HCT116 (cell line): ENCODE data around the gene CDX1. TPM values are rescaled to one million over a fixed set of nuclear protein-coding genes. Genes with fewer than 3 reads are reported as not detected.

Experiments used
- ATAC-seq: fragments of 200-7000 bp; cut with Tn5 transposase; 2 replicates; pipeline ENCODE4 v1.9.1; 2020; ENCODE audit warnings: mild to moderate bottlenecking, moderate library complexity
- BruUV-seq: library from RNA; stranded (reverse); fragments of 400-500 nt; replicated peaks from 2 replicates; lab custom pipeline; 2021; lab: Mats Ljungman, UMichigan
- CTCF ChIA-PET: fragments of 300-600 bp; sonication (Branson Sonifier 250); formaldehyde crosslinking; loops from one replicate; lab custom pipeline; 2021; ENCODE audit warnings: antibody characterized with exemption; lab: Charles Lee
- POLR2A ChIA-PET: fragments of 300-600, 350-600 bp; sonication (Branson Sonifier 250); formaldehyde crosslinking; loops from one replicate; lab custom pipeline; 2021; ENCODE audit warnings: antibody characterized with exemption; lab: Charles Lee
- RAD21 ChIA-PET, 2 experiments: fragments of 300-600 bp; sonication (Branson Sonifier 250); formaldehyde crosslinking; loops; one replicate each; lab custom pipeline; 2023; ENCODE audit warnings: low total read pairs in 2 of 2; ENCODE audit not compliant: uncharacterized antibody in 2 of 2, unreplicated experiment in 2 of 2, low non-redundant PET in 1 of 2; lab: Charles Lee
- DNase-seq: peaks from one replicate; pipeline ENCODE4 v3.0.0-alpha.2; 2010; ENCODE audit warnings: low read depth, low spot score
- H2AFZ ChIP-seq: fragments of 200-600 bp; shearing (Covaris generic), sonication (generic); 2 replicates; pipeline ENCODE4 v1.6.1; 2017; ENCODE audit warnings: low read depth, mixed run types, mixed read lengths, antibody characterized with exemption, low read length; ENCODE audit not compliant: poor library complexity, severe bottlenecking
- H3K27ac ChIP-seq: 2 replicates; pipeline ENCODE4 v1.5.1; 2012; ENCODE audit warnings: low read depth, low read length
- H3K27me3 ChIP-seq: fragments of 200-600 bp; sonication (generic); 2 replicates; pipeline ENCODE4 v1.6.1; 2016; ENCODE audit warnings: mixed run types, low read length, mixed read lengths; ENCODE audit not compliant: insufficient read depth
- H3K36me3 ChIP-seq, 2 experiments: fragments of 200-500 bp in 1 of 2; fragments of 200-600 bp in 1 of 2; sonication (Bioruptor generic) in 1 of 2; sonication (generic) in 1 of 2; 2 replicates each; pipeline versions ENCODE4 v1.5.1 to v1.6.1; 2014 to 2016; ENCODE audit warnings: low read length in 2 of 2, inconsistent platforms in 1 of 2, mixed read lengths in 1 of 2, mixed run types in 1 of 2; ENCODE audit not compliant: insufficient read depth in 2 of 2, control insufficient read depth in 1 of 2
- H3K4me1 ChIP-seq, 2 experiments: fragments of 200-600 bp in 1 of 2; sonication (generic) in 1 of 2; 2 replicates each; pipeline versions ENCODE4 v1.5.1 to v1.6.1; 2012 to 2017; ENCODE audit warnings: low read length in 2 of 2, inconsistent platforms in 1 of 2, mild to moderate bottlenecking in 1 of 2, mixed read lengths in 1 of 2, mixed run types in 1 of 2, moderate library complexity in 1 of 2; ENCODE audit not compliant: insufficient read depth in 2 of 2, control insufficient read depth in 1 of 2
- H3K4me2 ChIP-seq: fragments of 200-600 bp; sonication (generic); 2 replicates; pipeline ENCODE4 v1.6.1; 2017; ENCODE audit warnings: mixed run types, low read length, mixed read lengths
- H3K4me3 ChIP-seq, 2 experiments: fragments of 200-600 bp in 1 of 2; sonication (generic) in 1 of 2; replicated peaks in 1 of 2; 2 replicates each; pipeline ENCODE4 v1.5.1; 2011 to 2016; ENCODE audit warnings: low read length in 2 of 2, control low read depth in 1 of 2, low read depth in 1 of 2, mild to moderate bottlenecking in 1 of 2, mixed read lengths in 1 of 2, mixed run types in 1 of 2
- H3K79me2 ChIP-seq: fragments of 200-600 bp; sonication (generic); 2 replicates; pipeline ENCODE4 v1.6.1; 2017; ENCODE audit warnings: mild to moderate bottlenecking, mixed run types, low read length, moderate library complexity, mixed read lengths; ENCODE audit not compliant: insufficient read depth
- H3K9ac ChIP-seq: fragments of 200-600 bp; sonication (generic); 2 replicates; pipeline ENCODE4 v1.6.1; 2016; ENCODE audit warnings: low read length, mixed read lengths
- H3K9me2 ChIP-seq: fragments of 200-600 bp; sonication (generic), shearing (Covaris generic); 2 replicates; pipeline ENCODE4 v1.6.1; 2017; ENCODE audit warnings: mixed run types, mild to moderate bottlenecking, moderate library complexity; ENCODE audit not compliant: insufficient read depth
- H3K9me3 ChIP-seq, 2 experiments: fragments of 200-500 bp in 1 of 2; fragments of 200-600 bp in 1 of 2; sonication (Bioruptor generic) in 1 of 2; sonication (generic) in 1 of 2; 2 replicates each; pipeline ENCODE4 v1.6.1; 2014 to 2017; ENCODE audit warnings: low read length in 2 of 2, mixed read lengths in 2 of 2, inconsistent platforms in 1 of 2, low read depth in 1 of 2, mild to moderate bottlenecking in 1 of 2, mixed run types in 1 of 2, moderate library complexity in 1 of 2; ENCODE audit not compliant: control insufficient read depth in 1 of 2, insufficient read depth in 1 of 2
- H4K20me1 ChIP-seq: fragments of 200-600 bp; sonication (generic), shearing (Covaris generic); 2 replicates; pipeline ENCODE4 v1.6.1; 2017; ENCODE audit warnings: mixed run types, mild to moderate bottlenecking, moderate library complexity; ENCODE audit not compliant: insufficient read depth
- CBX3 ChIP-seq: IDR thresholded peaks from 2 replicates; pipeline ENCODE4 v1.6.1; 2012; ENCODE audit warnings: low read depth
- ELF1 ChIP-seq: IDR thresholded peaks from 2 replicates; pipeline ENCODE4 v1.6.1; 2012; ENCODE audit warnings: low read depth, borderline replicate concordance
- EZH2 ChIP-seq: fragments of 200-600 bp; sonication (generic); IDR thresholded peaks from 2 replicates; pipeline ENCODE4 v1.6.1; 2017; ENCODE audit warnings: antibody characterized with exemption, mixed run types
- EZH2phosphoT487 ChIP-seq: fragments of 200-600 bp; IDR thresholded peaks from 2 replicates; pipeline ENCODE4 v1.6.1; 2018; ENCODE audit warnings: antibody characterized with exemption, borderline replicate concordance
- POLR2AphosphoS5 ChIP-seq: IDR thresholded peaks from 2 replicates; pipeline ENCODE4 v1.6.1; 2011; ENCODE audit warnings: mild to moderate bottlenecking, low read depth, low read length, moderate library complexity
- RAD21 ChIP-seq: IDR thresholded peaks from 2 replicates; pipeline ENCODE4 v1.6.1; 2012; ENCODE audit warnings: low read depth, mild to moderate bottlenecking
- REST ChIP-seq: IDR thresholded peaks from 2 replicates; pipeline ENCODE4 v1.6.1; 2012; ENCODE audit warnings: low read depth
- SIN3A ChIP-seq: IDR thresholded peaks from 2 replicates; pipeline ENCODE4 v1.6.1; 2012; ENCODE audit warnings: low read depth
- SRF ChIP-seq: IDR thresholded peaks from 2 replicates; pipeline ENCODE4 v1.6.1; 2012; ENCODE audit warnings: low read depth
- YY1 ChIP-seq: IDR thresholded peaks from 2 replicates; pipeline ENCODE4 v1.6.1; 2011; ENCODE audit warnings: low read length, low read depth, moderate library complexity, mild to moderate bottlenecking; ENCODE audit not compliant: insufficient replicate concordance; ENCODE audit errors: extremely low read depth
- ZBTB33 ChIP-seq: IDR thresholded peaks from 2 replicates; pipeline ENCODE4 v1.6.1; 2011; ENCODE audit warnings: mild to moderate bottlenecking, low read length, moderate library complexity; ENCODE audit not compliant: insufficient replicate concordance; ENCODE audit errors: extremely low read depth
- ZFX ChIP-seq: fragments of 450-650 bp; IDR thresholded peaks from 2 replicates; pipeline ENCODE4 v1.6.1; 2017
- ZNF274 ChIP-seq: fragments of 200-500 bp; sonication (Bioruptor generic); IDR thresholded peaks from 2 replicates; pipeline ENCODE4 v1.6.1; 2014; ENCODE audit warnings: mild to moderate bottlenecking, low read depth, low read length, inconsistent platforms
- intact Hi-C: fragments of 100-400 bp; cut with micrococcal nuclease; formaldehyde crosslinking; loops from 2 replicates; pipeline ENCODE4 v1.10.0; 2022
- total RNA-seq: library from RNA; stranded (reverse); gene quantifications from one replicate; pipeline ENCODE4 v1.2.1, GENCODE V29; 2021; ENCODE audit not compliant: unreplicated experiment
- TF ChIP-seq, protein P1 (sequence below), 3 experiments: fragments of 200-600 bp in 1 of 3; sonication (generic) in 1 of 3; IDR thresholded peaks in 2 of 3; conservative IDR thresholded peaks in 1 of 3; 2 replicates each; pipeline ENCODE4 v1.5.1; 2012 to 2017; ENCODE audit warnings: low read depth in 2 of 3, low read length in 2 of 3, antibody characterized with exemption in 1 of 3, borderline replicate concordance in 1 of 3, control low read depth in 1 of 3, mild to moderate bottlenecking in 1 of 3, mixed read lengths in 1 of 3, mixed run types in 1 of 3, moderate library complexity in 1 of 3; ENCODE audit not compliant: insufficient read depth in 1 of 3

The CDX1 gene
- total RNA-seq, 1 experiment from 2014 or later = not detected

DNA sequence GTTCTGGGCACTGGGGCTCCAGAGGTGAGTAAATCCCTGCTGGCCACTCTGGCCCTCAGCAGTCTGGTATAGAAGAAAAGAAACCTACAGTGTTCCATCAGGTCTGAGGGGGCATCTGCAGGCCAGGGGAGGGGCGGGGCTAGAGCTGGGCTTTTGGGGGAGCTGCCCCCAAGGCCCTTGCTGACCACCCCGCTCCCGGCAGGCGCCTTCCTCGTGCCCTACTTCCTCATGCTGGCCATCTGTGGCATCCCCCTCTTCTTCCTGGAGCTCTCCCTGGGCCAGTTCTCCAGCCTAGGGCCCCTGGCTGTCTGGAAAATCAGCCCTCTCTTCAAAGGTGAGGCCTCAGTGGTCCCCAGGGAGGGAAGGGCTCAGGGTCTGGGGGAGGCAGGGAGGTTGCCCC lies 29.9 kb downstream of the CDX1 start:
- H3K9ac ChIP-seq = no peak overlapping the region
- ATAC-seq = no peak
- TF ChIP-seq SIN3A (no peak), CBX3 (no peak), EZH2 (no peak), ZFX (no peak), POLR2AphosphoS5 (no peak), REST (no peak), ZBTB33 (no peak), ZNF274 (no peak), EZH2phosphoT487 (no peak), RAD21 (no peak), YY1 (no peak), ELF1 (no peak), SRF (no peak)
- TF ChIP-seq, protein P1, sequence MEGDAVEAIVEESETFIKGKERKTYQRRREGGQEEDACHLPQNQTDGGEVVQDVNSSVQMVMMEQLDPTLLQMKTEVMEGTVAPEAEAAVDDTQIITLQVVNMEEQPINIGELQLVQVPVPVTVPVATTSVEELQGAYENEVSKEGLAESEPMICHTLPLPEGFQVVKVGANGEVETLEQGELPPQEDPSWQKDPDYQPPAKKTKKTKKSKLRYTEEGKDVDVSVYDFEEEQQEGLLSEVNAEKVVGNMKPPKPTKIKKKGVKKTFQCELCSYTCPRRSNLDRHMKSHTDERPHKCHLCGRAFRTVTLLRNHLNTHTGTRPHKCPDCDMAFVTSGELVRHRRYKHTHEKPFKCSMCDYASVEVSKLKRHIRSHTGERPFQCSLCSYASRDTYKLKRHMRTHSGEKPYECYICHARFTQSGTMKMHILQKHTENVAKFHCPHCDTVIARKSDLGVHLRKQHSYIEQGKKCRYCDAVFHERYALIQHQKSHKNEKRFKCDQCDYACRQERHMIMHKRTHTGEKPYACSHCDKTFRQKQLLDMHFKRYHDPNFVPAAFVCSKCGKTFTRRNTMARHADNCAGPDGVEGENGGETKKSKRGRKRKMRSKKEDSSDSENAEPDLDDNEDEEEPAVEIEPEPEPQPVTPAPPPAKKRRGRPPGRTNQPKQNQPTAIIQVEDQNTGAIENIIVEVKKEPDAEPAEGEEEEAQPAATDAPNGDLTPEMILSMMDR (IDR thresholded peaks at IDR 0.05 in 2 of 3, conservative IDR thresholded peaks at IDR 0.05 in 1 of 3; ENCODE audit: borderline replicate concordance in 1 of 3, insufficient read depth in 1 of 3, low read depth in 2 of 3, low read length in 2 of 3) = no peak
- no peaks in the 10 kb centered on the region for H4K20me1 ChIP-seq
- H2AFZ ChIP-seq = no peak overlapping the region
- H3K27ac ChIP-seq = no peak overlapping the region
- no peak overlapping the region for H3K4me2 ChIP-seq
- peaks cover 2% of the 10 kb centered on the region; the same call in 1 of the 2 replicates for H3K27me3 ChIP-seq
- no peaks in the 10 kb centered on the region for H3K79me2 ChIP-seq
- ChIA-PET CTCF (no interaction called here), RAD21 (no interaction called here), POLR2A (no interaction called here)
- H3K4me3 ChIP-seq = no peak overlapping the region
- H3K4me1 ChIP-seq = no peaks in the 10 kb centered on the region
- no peaks in the 10 kb centered on the region for H3K36me3 ChIP-seq
- no peaks in the 10 kb centered on the region for H3K9me3 ChIP-seq
- DNase-seq = no peak
- no TSS peak for BruUV-seq
- intact Hi-C loops = no loop called here
- no peaks in the 10 kb centered on the region for H3K9me2 ChIP-seq
